ENCODE measurements around the gene COL27A1.

COL27A1 gene

DNA sequence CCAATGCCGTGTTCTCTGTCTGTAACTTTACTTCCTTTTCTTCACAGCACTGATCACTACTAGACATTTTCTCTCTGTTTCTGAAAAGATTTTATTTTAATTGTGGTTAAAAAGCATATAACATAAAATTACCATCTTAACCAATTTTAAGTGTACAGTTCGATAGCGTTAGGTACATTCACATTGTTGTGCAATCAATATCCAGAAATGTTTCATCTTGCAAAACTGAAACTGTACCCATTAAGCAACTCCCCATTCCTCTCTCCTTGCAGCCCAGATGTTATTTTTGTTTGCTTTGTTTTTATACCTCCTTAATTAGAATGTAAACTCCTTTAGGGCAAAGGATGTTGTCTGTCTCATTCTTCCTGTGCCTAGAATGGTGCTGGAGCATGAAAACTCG is 47.5 kb downstream of the COL27A1 start:
- TF ChIP-seq ZNF274 (IDR thresholded peaks at IDR 0.05; ENCODE audit: low read depth, low read length) = no peak

DNA sequence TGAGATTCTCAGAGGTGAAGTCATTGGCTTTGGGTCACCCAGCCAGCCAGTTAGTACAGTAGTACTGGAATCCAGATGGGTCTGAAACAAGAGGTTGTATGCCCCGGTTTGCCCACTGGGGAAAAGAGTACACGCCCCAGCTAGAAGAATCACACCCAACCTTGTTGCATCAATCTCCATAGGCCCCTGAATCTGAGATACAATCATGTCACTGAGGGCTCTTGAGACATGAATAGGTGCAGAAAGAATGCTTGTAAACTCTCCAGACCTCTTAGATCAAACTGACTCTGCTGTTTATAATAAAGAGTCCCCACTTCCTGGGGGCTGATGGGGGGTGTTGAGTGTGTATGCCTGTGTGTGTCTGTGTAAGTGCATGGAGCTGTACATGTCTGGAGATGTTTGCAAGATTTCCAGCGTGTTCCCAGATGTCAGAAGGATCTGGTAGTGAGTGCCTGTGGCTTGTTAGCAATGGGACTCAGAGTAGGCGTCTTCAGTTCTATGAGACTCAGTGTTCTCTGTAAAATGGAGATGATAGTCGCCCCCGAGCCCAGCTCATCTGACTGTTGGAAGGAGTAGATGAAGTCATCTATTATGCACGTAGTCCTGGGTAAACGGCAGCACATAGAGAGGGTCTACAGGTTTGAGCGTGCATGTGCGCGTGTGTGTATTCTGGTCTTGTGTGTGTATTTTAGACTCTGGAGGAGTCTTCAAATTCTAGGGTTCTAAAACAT is 48.2 kb downstream of the COL27A1 start:
- no peak for TF ChIP-seq ZNF274 (IDR thresholded peaks at IDR 0.05; ENCODE audit: low read depth, low read length)
- H3K4me3 ChIP-seq (ENCODE audit: low read length) = no peak overlapping the region

More for the DNA sequence above, 47.5 kb downstream of the COL27A1 start:
- no peak overlapping the region for H3K4me3 ChIP-seq (ENCODE audit: low read length)

DNA sequence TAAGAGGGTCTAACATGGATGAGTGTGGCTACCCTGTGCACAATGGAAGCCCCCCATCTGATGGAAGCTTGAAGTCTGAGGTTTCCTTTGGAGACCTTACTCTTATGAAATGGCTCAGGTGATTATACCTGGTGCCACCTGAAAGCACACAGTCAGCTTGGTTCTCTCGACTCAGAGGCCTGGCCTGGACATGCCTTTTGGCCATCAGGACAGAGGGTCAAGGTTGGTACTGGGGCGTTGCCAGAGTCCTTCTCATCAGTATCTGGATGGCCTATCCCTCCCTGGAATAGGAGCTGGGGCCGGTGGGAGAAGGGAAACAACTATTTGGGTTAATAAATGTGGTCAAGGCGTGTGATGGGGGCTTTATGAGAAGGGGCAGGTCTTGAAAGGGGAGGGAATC is 48.9 kb downstream of the COL27A1 start:
- no peak for TF ChIP-seq ZNF274 (IDR thresholded peaks at IDR 0.05; ENCODE audit: low read depth, low read length)
- H3K4me3 ChIP-seq (ENCODE audit: low read length) = no peak overlapping the region

DNA sequence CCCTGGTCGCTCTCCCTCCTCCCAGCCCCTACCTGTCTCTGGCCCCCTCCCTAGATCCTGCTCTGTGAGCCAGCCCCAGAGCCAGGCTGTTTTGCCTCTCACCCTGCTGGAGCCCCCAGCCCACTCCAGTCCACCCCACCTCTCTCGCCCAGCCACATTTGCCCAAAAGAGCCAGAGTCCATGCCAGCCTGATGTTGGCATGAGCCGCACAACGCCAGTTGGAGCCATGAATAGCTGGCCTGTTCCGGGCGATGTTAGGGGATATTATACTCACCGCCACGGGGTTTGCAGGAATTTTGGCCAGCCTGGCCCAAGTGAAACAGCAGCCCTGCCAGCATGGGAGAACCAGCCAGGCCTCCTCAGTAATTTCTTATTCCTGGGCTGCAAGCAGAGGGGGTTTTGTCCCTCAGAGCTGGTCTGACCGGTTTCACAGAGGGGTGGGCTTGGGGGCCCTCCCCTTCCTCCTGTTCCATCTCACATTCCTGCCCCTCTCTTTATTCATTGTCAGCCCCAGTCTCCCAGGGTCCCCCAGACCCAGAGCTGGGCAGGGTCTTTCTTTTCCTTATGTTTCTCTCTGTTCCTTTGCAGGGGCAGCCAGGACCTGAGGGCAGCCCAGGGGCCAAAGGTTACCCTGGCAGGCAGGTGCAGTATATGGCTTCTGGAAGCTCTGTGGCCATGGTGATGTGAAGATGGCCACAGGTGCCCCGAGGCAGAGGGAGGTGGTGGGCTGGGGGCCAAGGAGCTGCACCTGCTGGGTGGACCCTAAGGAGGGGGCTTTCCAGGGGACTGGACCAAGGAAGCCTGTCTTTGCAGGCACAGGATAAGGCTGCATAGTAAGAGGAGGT is 50.1 kb downstream of the COL27A1 start:
- no peak overlapping the region for H3K4me3 ChIP-seq (ENCODE audit: low read length)
- no peak for TF ChIP-seq ZNF274 (IDR thresholded peaks at IDR 0.05; ENCODE audit: low read depth, low read length)

DNA sequence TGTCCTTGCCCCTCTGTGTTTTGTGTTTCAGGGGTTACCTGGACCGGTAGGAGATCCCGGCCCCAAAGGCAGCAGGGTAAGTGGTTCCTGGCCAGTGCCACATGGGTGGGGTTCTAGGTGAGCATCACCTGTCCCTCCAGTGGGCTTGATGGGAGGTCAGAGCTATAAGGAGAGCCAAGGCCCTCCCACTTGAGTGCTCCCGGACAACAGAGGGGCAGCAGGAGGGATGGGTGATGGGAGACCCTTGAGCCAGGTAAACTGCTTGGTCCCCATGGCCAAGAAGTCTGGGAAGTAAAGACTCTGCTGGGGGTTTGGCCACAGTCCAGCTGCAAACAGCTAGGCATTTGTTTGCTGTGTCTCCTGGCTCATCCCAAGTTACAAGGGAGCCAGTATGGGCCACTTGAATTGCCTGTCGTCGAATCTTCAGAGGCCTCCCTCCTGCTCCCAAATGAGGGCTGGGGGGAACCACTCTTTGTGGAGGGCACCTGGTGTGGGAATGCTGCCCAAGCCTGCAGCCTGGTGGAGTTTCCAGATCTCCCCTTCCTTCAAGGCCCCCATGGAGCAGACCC is 51.0 kb downstream of the COL27A1 start:
- no peak overlapping the region for H3K4me3 ChIP-seq (ENCODE audit: low read length)
- TF ChIP-seq ZNF274 (IDR thresholded peaks at IDR 0.05; ENCODE audit: low read depth, low read length) = no peak

DNA sequence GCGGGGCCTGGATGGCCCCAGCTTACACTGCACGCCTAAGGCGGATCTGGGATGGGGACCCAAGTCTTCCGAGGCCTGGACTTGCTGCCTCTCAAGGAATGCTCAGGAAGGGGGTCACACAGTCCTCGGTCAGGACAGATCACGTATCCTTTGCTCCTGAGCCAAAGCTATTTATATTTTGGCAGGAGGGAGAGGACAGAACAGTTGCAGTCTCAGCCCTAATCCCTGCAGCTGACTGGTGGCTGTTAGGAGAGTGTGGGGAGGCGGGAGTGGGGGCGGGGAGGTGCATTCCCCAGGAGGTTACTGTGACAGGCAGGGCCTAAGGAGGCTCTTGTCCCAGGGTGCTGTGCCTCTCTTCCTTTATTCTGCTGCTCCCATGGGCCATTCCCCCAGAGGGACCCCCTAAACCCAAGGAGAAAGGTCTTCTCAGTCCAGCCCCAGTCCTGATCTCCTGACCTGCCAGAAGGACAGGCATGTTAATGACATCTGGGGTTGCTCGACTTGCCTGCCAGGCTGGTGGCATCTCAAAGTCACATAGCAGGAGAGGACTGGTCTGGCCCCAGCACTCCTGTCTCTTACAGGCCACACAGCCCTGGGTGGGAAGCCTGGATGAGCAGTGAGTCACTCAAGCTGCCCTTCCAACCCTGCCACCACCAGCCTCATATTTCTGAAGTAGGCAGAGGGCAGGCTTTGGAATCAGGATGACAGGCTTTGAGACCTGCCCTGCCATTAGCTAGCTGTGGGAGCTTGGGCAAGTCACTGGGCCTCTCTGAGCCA is 51.9 kb downstream of the COL27A1 start:
- no peak overlapping the region for H3K4me3 ChIP-seq (ENCODE audit: low read length)
- no peak for TF ChIP-seq ZNF274 (IDR thresholded peaks at IDR 0.05; ENCODE audit: low read depth, low read length)

DNA sequence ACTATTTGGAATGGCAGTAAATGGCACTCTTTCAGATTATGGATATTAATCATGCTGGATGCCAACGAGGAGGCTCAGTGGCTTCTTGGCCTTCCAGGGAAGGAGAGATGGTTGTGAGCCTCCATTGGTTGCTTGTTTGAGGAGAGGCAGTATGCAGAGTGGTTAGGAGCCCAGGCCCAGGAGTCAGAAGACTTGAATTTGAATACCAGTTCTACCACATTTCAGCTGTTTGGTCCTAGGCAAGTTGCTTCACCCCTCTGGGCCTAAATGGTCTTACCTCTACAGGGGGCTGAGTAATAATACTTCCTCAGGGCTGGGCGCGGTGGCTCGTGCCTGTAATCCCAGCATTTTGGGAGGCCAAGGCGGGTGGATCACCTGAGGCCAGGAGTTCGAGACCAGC is 52.5 kb downstream of the COL27A1 start:
- no peak for TF ChIP-seq ZNF274 (IDR thresholded peaks at IDR 0.05; ENCODE audit: low read depth, low read length)
- no peak overlapping the region for H3K4me3 ChIP-seq (ENCODE audit: low read length)

DNA sequence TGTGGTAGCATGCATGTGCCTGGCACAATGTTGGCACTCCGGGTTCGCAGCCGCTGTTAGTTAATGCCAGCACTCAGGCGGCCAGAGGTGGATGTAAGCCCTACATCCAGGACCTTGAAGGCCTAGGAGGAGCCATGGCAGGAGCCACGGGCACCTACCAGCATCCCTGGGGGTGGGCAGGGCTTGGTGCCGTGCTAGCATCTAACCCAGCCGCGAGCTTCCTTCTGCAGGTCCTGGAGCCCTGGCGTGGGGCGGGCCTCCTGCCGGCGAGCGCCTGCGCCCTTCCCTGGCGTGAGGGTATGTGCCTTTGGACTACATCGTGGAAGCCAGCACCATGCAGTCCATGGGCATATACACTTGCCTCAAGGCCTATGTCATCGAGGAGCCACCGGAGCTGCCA is 53.8 kb downstream of the COL27A1 start:
- TF ChIP-seq ZNF274 (IDR thresholded peaks at IDR 0.05; ENCODE audit: low read depth, low read length) = no peak
- H3K4me3 ChIP-seq (ENCODE audit: low read length) = no peak overlapping the region

DNA sequence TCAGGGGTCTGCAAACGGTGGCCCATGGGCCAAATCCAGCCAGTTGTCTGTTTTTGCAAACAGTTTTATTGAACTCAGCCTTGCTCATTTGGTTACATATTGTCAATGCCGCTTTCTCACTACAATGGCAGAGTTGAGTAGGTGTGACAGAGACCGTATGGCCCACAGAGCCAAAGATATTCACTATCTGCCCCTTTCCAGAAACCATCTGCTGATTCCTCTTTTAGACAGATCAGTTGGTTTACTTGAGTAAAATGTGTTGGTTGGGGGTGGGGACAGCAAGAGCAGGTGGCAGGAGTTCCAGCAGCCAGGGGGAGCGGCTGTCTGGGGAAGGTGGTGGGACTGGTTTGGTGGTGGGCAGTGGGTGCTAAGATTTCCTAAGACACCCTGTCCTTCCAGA is 54.8 kb downstream of the COL27A1 start:
- TF ChIP-seq ZNF274 (IDR thresholded peaks at IDR 0.05; ENCODE audit: low read depth, low read length) = no peak
- no peak overlapping the region for H3K4me3 ChIP-seq (ENCODE audit: low read length)

DNA sequence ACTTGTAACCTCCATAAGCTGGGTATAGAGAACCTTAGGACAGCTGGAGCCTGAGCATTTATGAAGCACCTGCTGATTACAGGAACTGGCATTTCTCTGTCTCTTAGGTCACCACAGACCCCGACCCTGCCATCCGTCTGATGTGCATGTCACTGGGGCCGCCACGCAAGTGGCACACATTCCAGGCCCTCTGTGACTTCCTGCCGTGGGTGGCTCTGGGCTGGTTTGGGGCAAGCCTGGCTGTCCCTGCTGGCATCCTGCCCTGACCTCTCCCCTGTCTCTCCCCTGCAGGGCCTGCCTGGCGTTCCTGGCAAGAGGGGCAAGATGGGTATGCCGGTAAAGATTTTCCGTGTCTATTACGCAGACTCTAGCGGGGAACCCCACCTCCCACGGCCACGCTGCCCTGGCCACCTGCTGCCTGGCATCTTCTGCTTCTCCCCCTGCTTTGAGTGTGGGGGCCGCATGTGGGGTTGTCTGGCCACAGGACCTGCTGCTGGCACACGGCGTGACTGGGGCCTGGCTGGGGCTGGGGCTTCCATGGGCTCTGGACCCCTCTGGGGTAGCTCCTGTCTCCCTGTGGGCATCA is 55.4 kb downstream of the COL27A1 start:
- no peak for TF ChIP-seq ZNF274 (IDR thresholded peaks at IDR 0.05; ENCODE audit: low read depth, low read length)
- H3K4me3 ChIP-seq (ENCODE audit: low read length) = no peak overlapping the region

DNA sequence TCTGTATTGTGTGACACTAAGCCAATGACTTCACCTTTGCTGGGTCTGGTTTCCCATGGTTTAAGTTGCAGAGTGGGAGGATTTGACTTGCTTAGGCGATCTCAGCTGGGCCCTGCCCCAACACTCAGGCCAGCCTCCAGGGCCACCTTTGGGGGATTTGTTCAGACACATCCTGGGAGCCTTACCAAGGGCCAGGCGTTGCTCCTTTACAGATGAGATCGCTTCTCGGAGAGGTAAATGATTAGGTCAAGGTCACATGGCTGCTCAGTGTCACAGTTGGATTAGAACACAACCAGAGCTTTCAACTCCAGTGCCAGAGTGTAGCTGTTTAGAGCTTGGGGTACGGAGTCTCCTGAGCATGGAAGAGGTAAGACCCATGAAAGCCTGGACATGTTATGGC is 57.5 kb downstream of the COL27A1 start:
- no peak overlapping the region for H3K4me3 ChIP-seq (ENCODE audit: low read length)
- no peak for TF ChIP-seq ZNF274 (IDR thresholded peaks at IDR 0.05; ENCODE audit: low read depth, low read length)

DNA sequence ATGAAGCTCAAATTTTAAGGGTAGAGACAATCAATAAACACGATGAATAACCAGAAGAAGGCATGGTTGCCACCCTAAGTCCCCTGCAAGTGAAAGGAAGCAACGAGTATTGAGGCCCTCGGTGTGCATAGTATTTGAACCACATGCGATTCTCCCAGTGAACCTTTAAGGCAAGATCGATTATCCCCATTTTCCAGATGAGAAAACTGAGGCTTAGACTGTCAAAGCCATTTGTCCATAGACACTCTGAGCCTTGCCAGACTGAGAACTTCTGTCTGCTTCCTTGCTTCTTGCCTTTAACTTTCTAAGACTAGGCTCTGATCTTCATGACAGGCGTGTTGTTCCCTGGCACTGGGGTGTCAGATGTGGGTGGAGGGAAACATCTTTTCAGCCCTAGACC is 58.2 kb downstream of the COL27A1 start:
- H3K4me3 ChIP-seq (ENCODE audit: low read length) = no peak overlapping the region
- no peak for TF ChIP-seq ZNF274 (IDR thresholded peaks at IDR 0.05; ENCODE audit: low read depth, low read length)

DNA sequence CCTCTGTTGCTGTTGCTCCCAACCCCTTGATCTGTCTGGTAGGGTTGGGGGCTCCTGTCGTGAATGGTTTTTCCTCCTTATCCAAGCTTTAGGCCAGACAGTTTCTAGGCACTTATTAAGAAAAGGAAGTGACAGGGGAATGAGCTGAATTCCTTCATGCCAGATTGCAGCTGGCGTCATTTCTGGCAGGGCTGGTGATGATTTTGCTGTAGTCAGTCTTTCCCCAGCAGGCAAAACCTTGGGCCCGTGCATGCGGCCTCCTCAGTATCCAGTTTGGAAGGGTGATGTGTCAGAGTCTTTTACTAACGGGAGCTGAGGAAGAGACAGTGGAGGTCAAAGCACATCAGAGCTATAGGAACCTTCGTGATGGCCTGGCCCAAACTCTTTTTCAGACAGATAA is 58.8 kb downstream of the COL27A1 start:
- TF ChIP-seq ZNF274 (IDR thresholded peaks at IDR 0.05; ENCODE audit: low read depth, low read length) = no peak
- no peak overlapping the region for H3K4me3 ChIP-seq (ENCODE audit: low read length)
